HG03442 (cell line): Measurements from ENCODE around the gene CCDC33.
A peak's percentile ranks its signal among the peaks of the same experiment; 100 is the strongest.

Source experiments
- ATAC-seq: cut with Tn5 transposase; IDR thresholded peaks from one replicate; pipeline ENCODE4 v1.9.1; 2021; ENCODE audit warnings: mild to moderate bottlenecking, moderate library complexity; ENCODE audit not compliant: unreplicated experiment

The CCDC33 gene

DNA sequence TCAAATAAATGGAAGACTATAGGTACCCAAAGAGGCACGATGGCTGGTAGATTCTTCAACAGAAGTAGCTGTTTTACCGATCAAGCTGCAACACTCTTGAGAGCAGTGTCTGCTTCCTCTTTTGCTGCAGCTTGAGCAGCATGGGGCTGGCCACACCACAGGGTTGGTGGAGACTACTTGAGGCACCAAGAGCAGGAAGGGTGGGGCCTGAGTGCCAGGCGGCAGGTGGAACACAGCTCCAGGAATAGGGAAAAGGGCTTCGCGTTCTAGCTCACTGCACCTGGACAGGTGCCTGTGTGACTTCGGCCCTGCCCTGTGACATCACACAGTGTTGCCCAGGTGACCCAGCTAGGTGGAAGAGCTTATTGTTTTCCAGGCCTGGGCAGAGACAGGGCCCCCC, at the start of gene CCDC33:
CCDC33 (plus strand) TSS at position 365 of the 400 bp plus-strand sequence. CDS start 394 bp downstream, outside the sequence.
- peak; percentile 52 for ATAC-seq

DNA sequence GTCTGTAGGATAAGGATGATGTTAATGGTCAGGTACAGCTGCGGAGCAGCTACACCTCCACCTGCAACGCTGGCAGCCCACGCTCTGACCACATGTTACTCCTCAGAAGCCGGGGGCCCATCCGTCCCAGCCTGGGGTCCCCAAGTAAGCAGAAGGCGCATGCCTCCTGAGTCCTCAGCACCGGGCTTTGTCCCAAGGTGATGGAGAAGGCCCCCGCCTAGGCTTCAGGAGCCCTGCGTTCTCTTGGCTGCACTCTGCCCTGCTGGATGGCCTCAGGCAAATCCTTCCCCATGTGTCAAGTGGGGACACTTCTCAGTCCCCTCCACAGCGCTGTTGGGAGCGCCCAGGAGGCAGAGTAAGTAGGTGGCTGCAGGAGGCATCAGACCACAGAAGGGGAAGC, 47.9 kb upstream of the CCDC33 start:
- ATAC-seq: no peak

DNA sequence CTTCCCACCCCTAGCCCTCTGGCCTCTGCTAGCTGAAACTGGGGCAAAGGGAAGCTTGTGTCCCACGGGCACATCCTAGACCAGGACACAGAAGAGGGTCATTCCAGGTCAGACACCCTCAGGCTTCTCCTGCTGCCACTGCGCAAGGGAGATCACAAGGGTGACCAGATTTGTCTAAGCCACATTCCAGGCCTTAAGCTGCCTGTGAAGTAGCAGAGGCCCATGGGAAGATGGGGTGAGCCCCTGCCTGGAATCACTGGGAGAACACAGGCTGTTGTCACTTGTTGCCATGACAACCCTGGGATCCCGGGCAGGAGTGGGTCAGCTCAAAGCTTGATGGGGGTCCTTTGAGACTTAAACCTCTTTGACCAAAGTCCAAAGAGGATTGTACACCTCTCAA, 44.3 kb upstream of the CCDC33 start:
- ATAC-seq: no peak

DNA sequence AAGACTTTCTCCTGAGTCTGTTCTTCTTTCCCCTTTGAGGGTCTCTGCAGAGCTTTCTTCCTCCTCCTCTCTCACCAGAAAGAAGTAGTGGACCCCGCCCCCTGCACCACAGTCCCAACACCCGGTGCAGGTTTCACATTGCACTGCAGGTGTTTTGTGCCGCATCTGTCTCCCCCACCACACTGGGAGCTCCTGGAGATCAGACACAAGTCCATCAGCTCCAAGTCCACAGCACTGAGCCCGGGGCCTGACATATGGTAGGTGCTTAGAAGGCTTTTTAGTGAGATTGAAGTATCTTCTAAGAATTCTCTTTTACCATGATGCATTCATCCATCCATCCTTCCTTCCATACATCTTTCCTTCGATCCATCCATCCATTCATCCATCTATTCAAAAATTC, 43.4 kb upstream of the CCDC33 start:
- no peak for ATAC-seq

DNA sequence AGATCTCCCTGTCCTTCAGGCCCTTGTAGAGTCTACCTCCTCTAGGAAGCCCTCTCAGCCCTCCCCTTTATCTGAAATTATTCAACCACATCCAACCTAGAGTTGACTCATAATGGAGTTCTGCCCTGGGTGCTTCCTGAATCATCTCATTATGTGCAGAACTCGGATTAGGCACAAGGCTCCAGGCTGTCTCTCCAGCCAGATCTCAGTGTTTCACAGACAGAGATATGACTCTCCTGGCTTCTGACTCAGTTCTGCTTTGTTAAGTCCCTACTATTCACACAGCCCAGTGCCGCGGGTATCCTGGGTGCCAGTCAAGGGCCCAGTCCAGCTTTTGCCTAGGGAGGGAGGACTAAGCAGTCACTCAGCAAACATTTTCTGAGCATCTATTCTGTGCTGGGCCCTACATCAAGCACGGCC, 42.8 kb upstream of the CCDC33 start:
- no peak for ATAC-seq

DNA sequence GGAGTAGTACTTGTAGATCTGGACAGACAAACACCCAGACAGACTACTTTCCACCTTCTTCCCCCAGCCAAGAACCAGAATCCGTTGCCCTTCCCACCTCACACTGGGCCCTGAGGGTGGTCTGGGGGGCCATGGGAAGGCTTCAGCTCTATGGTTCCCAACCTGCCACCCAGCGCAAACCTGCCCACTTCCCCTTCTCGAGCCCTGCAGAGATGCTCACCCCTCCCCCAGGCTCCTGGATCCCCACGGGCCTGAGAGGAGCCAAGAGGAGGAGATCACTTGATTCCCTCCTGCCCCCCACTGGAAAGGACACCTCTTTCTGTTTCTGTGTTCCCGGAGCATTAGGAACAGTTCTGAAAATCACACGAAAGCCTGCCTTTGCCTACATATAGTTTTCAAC, 42.2 kb upstream of the CCDC33 start:
- no peak for ATAC-seq

DNA sequence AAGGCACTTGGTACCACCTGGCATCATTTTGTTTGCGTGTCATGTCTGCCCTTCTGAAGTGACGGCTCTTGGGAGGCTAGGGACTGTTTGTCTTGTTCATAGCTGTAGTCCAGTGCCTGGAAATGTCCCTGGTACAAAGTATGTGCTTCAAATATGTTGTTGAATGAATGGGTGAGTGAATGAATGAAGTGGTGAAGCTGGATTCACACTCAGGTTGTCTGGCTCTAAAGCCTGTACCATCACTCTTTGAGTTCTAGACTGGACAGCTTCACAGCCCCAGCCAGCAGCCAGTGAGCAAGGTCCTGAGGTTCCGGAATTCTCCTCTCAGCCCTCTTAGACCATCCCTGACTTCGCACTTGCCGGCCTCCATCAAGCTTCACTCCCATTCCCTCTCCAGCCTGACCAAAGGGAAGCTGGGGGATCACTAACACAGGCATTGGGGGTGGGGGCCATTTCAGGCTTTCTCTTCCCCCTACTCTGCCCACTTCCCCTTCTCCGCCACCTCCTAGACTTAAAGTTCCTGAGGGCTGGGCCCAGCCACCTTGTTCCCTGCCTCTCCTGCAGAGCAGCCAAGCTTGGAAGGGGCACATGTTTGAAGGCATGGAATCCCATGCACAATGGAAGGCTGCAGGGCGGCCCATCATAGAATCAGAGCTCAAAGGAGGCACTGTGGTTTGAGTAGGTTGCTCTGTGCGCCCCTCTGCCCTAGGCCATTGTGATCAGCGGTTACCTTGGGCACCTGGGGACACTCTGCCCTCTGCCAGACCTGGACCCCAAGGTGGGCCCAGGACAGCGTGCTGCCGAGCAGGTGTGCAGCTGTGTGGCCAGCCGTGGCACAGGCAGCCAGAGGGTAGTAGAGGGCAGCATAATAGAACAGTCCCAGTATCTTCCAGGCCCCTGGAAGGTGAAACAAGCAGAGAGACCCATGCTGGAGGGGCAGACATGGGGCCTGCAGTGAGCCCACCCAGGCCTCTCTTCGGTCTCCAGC, 41.3 kb upstream of the CCDC33 start:
- no peak for ATAC-seq

DNA sequence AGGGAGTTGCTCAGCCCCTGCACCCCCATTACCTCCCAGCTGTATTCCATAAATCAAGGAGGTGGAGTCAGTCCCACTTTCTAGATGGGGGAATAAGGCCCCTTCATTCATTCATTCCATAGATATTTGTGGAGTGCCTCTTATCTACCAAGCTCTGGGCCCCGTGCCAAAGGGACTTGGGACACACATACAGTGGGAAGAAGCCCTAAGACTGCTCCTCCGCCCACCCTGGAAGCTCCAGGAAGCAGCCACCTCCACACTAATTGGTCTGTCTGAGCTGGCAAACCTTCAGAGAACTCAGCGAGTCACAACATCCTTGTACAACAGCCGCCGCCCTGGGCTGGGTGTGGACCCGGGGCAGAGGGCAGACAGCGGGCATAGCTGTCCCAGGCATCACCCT, 40.0 kb upstream of the CCDC33 start:
- ATAC-seq: no peak

DNA sequence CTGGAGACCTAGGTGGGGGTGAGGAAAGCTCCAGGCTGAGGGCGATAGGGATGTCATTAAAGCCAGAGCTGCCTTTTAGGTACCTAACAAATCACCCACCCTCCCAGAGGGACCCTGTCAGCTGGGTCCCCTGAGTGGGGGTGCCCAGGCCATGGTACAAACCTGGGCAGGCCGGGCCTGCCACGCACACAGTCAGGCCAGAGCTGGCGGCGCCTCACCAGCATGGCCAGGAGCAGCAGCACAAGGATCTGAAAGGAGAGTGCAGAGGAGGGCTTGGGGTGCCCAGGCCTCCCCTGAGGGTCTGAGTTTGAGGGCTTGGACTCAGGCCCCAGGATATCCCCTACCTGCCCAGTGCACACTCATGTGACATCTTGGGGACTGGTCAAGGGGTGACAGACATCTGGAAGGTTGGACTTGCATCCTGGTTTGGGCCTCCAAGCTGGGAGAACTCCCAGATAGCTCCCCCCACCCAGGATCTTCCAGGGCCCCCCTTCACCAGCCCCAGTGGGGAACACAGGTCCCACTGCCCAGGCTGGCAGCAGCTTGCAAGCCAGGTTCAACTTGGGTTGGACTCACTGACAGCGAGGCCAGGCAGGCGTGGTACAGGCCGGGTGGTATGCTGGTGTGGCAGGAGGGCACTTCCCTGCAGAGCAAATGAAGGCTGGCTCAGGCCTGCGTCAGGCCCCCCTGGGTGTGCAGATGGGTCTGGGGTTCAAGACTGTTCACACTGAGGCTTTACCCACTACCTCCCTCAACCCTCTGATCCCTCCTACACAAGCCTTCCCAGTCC, 38.8 kb upstream of the CCDC33 start:
- no peak for ATAC-seq

DNA sequence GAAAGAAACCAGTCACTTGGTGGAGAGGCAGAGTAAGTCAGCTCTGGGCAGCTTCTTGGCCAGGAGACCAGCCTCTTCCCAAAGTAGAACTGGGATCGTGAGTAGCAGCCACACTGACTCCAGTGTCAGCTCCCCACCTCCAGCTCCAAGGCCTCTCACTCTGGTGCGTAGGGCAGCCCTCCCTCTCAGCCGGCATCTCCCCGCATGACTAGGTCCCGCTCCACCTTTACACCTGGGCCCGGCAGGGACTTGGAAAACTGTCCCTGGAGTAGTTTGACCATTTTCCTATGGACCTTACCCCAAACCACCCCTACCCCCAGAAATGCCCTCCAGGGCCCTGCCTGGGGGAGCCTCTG, 36.9 kb upstream of the CCDC33 start:
- ATAC-seq: no peak

DNA sequence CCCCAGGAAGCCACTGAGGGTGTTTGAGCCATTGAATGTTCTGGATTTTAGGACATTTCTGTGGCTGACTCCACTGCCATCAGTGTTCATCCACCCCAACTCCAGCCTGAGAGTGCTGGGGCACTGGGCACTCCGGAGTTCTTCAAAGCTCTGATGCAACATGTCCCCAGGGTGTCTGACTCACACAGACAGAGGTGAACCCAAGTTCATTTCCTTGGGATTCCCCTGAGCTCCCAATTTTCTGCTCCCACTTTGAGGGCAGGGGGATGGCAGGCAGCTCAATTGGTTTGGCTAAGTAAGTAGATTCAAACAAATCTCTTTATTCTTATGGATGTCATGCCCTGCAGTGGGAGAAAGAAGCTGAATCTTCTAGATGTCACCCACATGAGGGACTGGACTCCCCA, 35.7 kb upstream of the CCDC33 start:
- no peak for ATAC-seq

DNA sequence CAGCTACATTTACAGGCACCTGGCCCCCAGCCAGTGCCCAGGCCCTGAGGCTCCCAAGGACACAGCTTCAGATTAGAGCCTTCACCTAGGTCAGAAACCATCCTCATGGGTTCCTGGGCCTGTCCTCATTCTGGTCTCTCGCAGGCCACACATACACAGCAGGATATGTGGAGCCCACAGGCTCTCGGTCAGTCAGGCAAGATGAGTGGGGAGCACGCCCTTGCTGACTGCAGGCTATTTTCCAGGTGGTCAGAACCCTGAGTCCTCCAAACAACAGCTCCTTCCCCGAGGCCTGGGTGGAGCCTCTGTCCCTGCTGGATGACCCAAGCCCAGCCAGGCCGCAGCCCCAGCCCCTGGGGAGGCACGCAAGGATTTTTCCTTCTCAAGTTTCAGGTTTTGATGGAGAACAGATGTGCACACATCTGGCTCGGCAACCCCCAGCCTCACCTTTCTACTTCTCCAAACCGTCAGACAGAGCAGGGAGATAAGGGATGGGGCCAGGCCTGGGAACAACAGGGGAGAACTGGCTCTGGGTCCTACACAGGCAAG, 35.2 kb upstream of the CCDC33 start:
- no peak for ATAC-seq

DNA sequence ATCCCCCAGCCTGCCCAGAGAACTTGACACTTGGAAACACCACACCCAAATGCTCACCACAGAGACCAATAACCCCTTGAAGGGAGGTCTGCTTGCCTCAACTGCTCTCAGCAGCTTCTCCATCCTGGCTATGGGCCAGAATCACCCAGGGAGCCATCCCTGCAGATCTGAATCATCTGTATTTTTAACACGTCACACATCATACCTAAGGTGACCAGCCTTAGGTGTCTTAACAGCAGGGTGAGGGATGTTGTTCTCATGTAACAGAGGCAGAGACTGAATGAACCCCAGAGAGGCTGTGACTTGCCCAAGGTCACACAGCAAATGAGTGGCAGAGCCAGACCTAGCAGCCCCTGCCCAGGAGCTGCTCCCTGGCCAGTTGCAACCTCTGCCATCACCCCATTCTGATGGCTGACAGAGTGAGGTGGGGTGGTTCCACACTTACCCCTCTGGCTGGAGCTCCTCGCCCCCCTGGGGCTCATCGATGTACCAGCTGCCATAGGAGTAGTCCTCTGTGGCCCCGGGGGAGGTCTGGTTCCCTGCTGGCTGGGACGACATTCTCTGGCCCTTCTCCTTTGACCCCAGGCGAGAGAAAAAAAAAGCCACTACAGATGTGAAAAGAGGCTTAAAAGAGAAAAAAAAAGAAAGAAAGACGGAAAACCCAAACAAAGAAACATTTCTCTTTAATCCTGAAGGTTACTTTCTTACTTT, 34.3 kb upstream of the CCDC33 start:
- ATAC-seq: no peak

DNA sequence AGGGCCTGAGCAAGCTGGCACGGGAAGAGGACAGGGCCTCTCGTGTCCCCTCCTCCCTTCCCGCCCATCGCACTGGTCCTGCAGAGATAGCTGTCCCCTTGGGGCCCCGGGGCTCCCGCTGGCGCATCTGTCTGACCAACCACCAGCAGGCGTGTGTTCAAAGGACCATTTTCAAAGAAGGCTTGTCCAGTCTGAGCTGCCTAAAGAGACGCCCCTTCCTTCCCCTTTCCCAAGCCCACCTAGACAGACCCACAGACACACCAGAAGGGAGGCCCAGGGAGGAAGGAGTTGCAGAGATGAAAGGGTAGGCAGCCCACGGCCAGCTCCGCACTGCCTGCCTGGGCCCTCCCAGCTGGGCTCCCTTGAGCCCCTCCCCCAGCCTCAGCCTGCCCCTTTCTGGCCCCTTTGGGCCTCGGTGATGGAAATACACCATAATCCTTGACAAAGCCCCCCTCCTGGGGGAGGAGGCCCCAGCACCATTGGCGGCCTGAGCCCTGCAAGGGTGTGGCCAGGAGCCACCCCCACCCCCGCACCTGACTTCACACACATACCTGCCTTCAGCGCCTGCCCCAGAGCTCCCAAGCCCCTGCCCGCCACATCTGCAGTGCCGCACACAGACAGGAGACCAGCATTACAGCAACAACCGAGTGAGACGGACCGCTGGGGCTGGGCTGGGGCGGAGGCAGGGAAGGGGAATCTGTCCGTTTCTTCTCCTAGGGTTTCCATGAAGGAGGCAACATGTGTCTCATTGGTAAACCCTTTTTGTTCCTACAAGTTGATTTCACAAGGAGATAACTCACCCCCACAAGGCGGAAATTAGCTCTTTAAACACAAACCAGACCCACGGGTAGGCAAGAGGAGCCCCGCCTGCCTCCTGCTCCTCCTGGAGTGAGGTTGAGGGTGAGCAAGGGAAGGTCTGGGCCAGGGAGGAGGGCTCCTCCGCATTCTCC, 33.4 kb upstream of the CCDC33 start, which contains the start of gene STRA6:
STRA6 (minus strand) TSS at position 336 of the 950 bp plus-strand sequence. CDS start 520 bp downstream, outside the sequence.
- ATAC-seq: no peak

DNA sequence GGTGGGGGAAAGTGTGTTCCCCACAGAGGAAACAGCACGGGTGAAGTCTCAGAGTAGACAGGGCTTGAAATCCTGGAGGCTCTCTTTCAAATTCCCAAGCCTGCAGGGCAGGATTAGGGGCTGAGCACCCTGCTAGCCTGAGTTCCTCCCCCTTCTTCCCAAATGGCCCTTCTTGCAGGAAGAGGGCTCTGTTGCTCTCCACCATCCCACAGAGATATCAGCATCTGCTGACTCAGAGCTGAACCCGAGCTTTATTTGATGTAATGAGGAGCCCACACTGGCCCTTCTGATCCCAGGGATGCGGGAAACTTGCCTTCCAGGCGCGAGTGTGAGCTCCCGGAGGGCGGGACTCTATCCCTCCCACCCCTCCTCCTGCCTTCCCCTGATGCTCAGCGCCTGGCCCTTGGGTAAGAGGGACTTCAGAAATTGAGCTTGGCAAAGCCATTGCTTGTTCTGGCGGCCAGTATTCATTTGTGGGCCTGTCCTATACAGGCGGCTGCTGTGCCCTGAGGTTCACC, 32.2 kb upstream of the CCDC33 start:
- no peak for ATAC-seq

DNA sequence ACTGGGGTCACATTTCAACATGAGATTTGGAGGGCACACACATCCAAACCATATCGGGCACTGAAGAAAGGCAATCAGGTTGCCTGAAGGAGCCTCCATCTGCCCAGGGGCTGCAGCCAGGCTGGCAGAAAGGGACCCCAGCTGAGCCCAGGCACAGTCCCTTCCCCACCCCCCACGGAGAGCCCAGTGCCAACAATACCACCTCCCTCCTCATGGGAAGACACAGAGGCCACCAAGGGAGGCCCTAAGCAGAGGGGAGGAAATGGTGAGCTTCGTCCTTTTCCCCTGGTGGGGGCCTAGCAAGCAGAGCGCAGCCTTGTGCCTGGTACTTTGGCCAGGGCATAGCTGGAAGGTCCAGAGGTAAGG, 30.6 kb upstream of the CCDC33 start:
- ATAC-seq: no peak

DNA sequence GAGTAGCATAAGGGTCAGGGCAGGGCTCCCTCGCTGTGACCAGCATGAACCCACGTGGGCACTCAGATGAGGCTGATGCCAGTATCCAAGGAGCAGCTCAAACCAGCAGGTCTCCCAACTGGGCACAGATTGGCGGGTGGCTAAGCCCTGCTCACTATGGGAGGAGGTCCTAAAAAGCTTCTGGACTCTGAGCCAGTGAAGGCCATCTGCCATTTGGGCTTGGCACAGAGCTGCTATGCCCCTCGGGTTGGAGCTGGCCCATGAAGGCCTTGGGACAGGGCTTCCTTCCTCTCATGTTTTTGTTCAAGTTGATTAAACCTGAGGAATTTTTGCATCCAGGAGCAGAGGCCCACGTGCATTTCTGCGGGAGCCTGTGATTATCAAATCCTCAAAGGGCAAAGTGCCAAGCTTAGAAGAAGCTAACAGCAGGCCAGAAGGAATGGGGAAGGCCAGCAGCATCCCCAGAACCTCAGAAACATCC, 29.3 kb upstream of the CCDC33 start:
- ATAC-seq: no peak

DNA sequence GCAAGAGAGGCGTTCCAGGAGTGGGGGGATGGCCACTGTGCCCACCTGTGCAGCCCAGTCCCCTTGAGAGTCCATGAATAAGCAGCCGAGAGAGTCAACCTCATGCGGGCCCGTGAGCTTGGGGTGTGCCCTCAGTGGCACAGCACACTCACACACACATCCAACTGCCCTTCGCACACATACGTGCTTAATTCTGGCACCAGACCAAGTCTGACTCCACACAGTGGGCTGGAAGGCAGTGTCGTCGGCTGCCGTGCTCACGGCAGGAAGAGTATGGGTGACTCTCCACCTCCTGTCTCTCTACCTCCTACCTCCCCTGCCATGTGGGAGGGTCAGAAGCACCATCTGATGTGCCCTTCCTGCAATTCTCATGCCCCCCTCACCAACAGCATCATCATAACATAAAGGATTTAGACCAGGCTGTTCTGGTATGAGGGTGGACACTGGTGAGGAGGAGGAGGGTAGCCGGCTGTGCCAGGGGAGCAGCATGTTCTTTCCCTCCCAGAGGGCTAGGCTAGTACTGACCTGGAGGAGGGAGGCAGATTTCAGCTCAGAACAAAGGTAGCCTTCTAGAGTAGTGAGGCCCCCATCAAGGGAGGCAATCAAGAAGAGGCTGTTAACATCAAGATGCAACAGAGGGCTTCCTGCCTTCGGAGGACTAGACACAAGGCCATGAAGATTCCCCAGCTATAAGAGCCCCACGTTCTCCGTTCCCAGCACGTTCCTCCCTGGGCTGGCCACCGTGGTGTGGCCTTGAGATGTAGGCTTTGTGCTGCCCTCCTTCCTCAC, 28.3 kb upstream of the CCDC33 start:
- ATAC-seq: no peak

DNA sequence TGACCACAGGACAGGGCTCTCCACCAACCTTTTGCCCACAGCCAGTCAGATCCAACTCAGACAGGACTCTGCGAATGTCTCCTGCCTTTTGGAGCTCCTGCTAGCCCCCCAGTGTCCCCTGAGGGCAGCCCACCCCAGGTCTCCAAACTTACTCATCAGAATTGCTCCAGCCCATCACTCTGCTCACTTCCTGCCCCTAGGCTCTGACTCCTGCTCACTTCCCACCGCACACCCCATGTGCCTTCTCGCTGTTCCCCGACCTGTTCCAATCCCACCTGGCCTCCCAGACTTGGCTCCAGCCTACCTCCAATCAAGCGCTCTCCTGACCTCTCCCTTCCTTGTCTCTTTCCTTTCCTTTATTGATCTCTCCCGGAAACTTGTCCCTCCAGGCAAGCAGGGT, 27.6 kb upstream of the CCDC33 start:
- ATAC-seq: no peak
